ENCODE measurements around the gene MAP3K6. TPM values are rescaled to one million over a fixed set of nuclear protein-coding genes. Genes with fewer than 3 reads are reported as not detected.
A peak's percentile ranks its signal among the peaks of the same experiment; 100 is the strongest.

The MAP3K6 gene
- total RNA-seq, 1 experiment from 2014 or later = 25.1 TPM

GRCh38 chr1:27402349-27402754, 35.6 kb upstream of the MAP3K6 start:
- Histone ChIP-seq H3K4me1 (replicated peaks; ENCODE audit: insufficient read depth) (no peaks in the 10 kb centered on the region), H3K36me3 (ENCODE audit: low read depth) (no peaks in the 10 kb centered on the region), H4K20me1 (ENCODE audit: insufficient read depth) (no peaks in the 10 kb centered on the region), H3K27ac (no peak overlapping the region), H3K4me3 (no peak overlapping the region), H3K9me3 (ENCODE audit: insufficient read depth, low read depth) (no peaks in the 10 kb centered on the region), H3K4me2 (no peak overlapping the region), H3F3A (ENCODE audit: insufficient read depth, low read depth) (peaks cover 6% of the 10 kb centered on the region), H3K79me2 (ENCODE audit: low read depth) (no peaks in the 10 kb centered on the region), H3K27me3 (ENCODE audit: insufficient read depth, low read depth) (no peaks in the 10 kb centered on the region), H2AFZ (no peak overlapping the region), H3K9me2 (ENCODE audit: insufficient read depth) (no peaks in the 10 kb centered on the region)
- ChIA-PET POLR2A (ENCODE audit: unreplicated experiment) (interaction anchor here (0.6 kb wide), 2 partner anchors 155 to 202 kb away, joined by 12 to 20 read pairs; partner anchors contain the start of gene AHDC1), CTCF (interaction anchor here (1.3 kb wide), 1 partner anchor 154 kb away, joined by 5 read pairs; no protein-coding TSS in a partner anchor)
- no peak for TF ChIP-seq EZH2 (IDR thresholded peaks at IDR 0.05; ENCODE audit: low read depth)
- no peak; the same call in 1 of the 2 replicates for TF ChIP-seq CTCF (conservative IDR thresholded peaks at IDR 0.05)
- peak in 1 of 2 experiments; percentile 48 for DNase-seq
- intact Hi-C loops (cut with micrococcal nuclease; ENCODE audit: unreplicated experiment) = loop anchor here (2.0 kb wide), 1 partner anchor 204 kb away; no protein-coding TSS in a partner anchor
- no TSS peak for BruUV-seq (replicated peaks)

GRCh38 chr1:27400963-27401341, 34.2 kb upstream of the MAP3K6 start:
- no peak for TF ChIP-seq CTCF (conservative IDR thresholded peaks at IDR 0.05)
- H3K4me2 ChIP-seq = no peak overlapping the region
- H3F3A ChIP-seq (ENCODE audit: insufficient read depth, low read depth) = peaks cover 6% of the 10 kb centered on the region
- H3K27me3 ChIP-seq (ENCODE audit: insufficient read depth, low read depth) = no peaks in the 10 kb centered on the region
- ChIA-PET CTCF (no interaction called here), POLR2A (ENCODE audit: unreplicated experiment) (no interaction called here)
- no peaks in the 10 kb centered on the region for H3K79me2 ChIP-seq (ENCODE audit: low read depth)
- intact Hi-C loops (cut with micrococcal nuclease; ENCODE audit: unreplicated experiment) = no loop called here
- no peak for DNase-seq
- no peak overlapping the region for H3K4me3 ChIP-seq
- no peak overlapping the region for H3K27ac ChIP-seq
- no peaks in the 10 kb centered on the region for H3K9me3 ChIP-seq (ENCODE audit: insufficient read depth, low read depth)
- no peaks in the 10 kb centered on the region for H3K36me3 ChIP-seq (ENCODE audit: low read depth)
- H3K4me1 ChIP-seq (replicated peaks; ENCODE audit: insufficient read depth) = no peaks in the 10 kb centered on the region
- H4K20me1 ChIP-seq (ENCODE audit: insufficient read depth) = no peaks in the 10 kb centered on the region
- no peaks in the 10 kb centered on the region for H3K9me2 ChIP-seq (ENCODE audit: insufficient read depth)
- BruUV-seq (replicated peaks) = no TSS peak
- no peak overlapping the region for H2AFZ ChIP-seq

- no TSS peak for BruUV-seq (replicated peaks)
- ChIA-PET CTCF (no interaction called here), POLR2A (ENCODE audit: unreplicated experiment) (no interaction called here)
- Histone ChIP-seq H3K79me2 (ENCODE audit: low read depth) (no peaks in the 10 kb centered on the region), H3K9me2 (ENCODE audit: insufficient read depth) (no peaks in the 10 kb centered on the region), H3K4me2 (no peak overlapping the region), H3K4me3 (no peak overlapping the region), H3K4me1 (replicated peaks; ENCODE audit: insufficient read depth) (no peaks in the 10 kb centered on the region), H3K9me3 (ENCODE audit: insufficient read depth, low read depth) (no peaks in the 10 kb centered on the region), H3K36me3 (ENCODE audit: low read depth) (no peaks in the 10 kb centered on the region), H3K27ac (no peak overlapping the region), H3F3A (ENCODE audit: insufficient read depth, low read depth) (peaks cover 6% of the 10 kb centered on the region), H4K20me1 (ENCODE audit: insufficient read depth) (no peaks in the 10 kb centered on the region), H2AFZ (no peak overlapping the region), H3K27me3 (ENCODE audit: insufficient read depth, low read depth) (no peaks in the 10 kb centered on the region)
- intact Hi-C loops (cut with micrococcal nuclease; ENCODE audit: unreplicated experiment) = no loop called here
- no peak for TF ChIP-seq CTCF (conservative IDR thresholded peaks at IDR 0.05)
- TF ChIP-seq EZH2 (IDR thresholded peaks at IDR 0.05; ENCODE audit: low read depth) = no peak
- DNase-seq = no peak
Measured at GRCh38 chr1:27400082-27400962, 33.6 kb upstream of the MAP3K6 start.

Data from PC-9 (cell line).